Parathyroid adenoma (tissue), 2 donors: ENCODE data around the gene KRT27.
A peak's percentile ranks its signal among the peaks of the same experiment; 100 is the strongest.

Experiments used
- H2AFZ ChIP-seq: fragments of 300-600 bp; sonication (generic); one replicate; pipeline ENCODE4 v1.7.0; 2017; ENCODE audit warnings: antibody characterized with exemption, mild to moderate bottlenecking
- H3K27ac ChIP-seq: fragments of 300-600 bp; sonication (generic); one replicate; pipeline ENCODE4 v1.7.0; 2017
- H3K27me3 ChIP-seq: fragments of 300-600 bp; sonication (generic); one replicate; pipeline ENCODE4 v1.7.0; 2017; ENCODE audit warnings: low read length; ENCODE audit not compliant: control insufficient read depth, insufficient read depth
- H3K36me3 ChIP-seq: fragments of 300-600 bp; sonication (generic); one replicate; pipeline ENCODE4 v1.7.0; 2017; ENCODE audit warnings: low read length; ENCODE audit not compliant: control insufficient read depth, insufficient read depth
- H3K4me1 ChIP-seq: fragments of 300-600 bp; sonication (generic); one replicate; pipeline ENCODE4 v1.7.0; 2017; ENCODE audit warnings: control low read depth
- H3K4me2 ChIP-seq: fragments of 300-600 bp; sonication (generic); one replicate; pipeline ENCODE4 v1.7.0; 2017; ENCODE audit warnings: low read length
- H3K4me3 ChIP-seq: fragments of 300-600 bp; sonication (generic); one replicate; pipeline ENCODE4 v1.7.0; 2017; ENCODE audit warnings: low read depth, low read length
- H3K79me2 ChIP-seq: fragments of 300-600 bp; sonication (generic); one replicate; pipeline ENCODE4 v1.7.0; 2017; ENCODE audit warnings: control low read depth
- H3K9ac ChIP-seq: fragments of 300-600 bp; sonication (generic); one replicate; pipeline ENCODE4 v1.7.0; 2017; ENCODE audit warnings: mild to moderate bottlenecking
- H3K9me3 ChIP-seq: fragments of 300-600 bp; sonication (generic); one replicate; pipeline ENCODE4 v1.7.0; 2017; ENCODE audit warnings: low read length; ENCODE audit not compliant: control insufficient read depth
- TF ChIP-seq, protein P1 (sequence below): fragments of 300-600 bp; sonication (generic); IDR thresholded peaks from one replicate; pipeline ENCODE4 v1.7.0; 2017; ENCODE audit warnings: antibody characterized with exemption, mild to moderate bottlenecking
- donor health status: primary hyperparathyroidism.

KRT27 gene

DNA sequence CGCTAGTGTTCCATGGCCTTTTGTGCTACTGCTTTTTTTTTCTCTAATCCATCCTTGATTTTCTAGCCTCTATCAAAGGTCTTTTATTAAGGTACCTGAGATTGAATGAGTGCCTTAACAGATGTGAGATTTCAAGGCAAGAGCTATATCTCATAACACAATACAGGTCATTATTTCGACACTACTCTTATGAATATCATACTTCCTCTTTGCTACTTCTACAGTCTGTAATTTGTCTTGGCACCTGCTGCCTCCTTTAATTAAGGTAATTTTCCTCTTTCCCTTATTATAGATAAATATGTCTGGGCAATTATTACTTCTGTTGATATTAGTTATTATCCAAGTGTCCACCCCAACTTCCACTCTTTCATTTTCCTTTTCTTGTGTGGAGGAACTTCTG, 12.1 kb upstream of the KRT27 start:
- H3K9me3 ChIP-seq, result no peaks in the 10 kb centered on the region
- H3K27ac ChIP-seq, result no peak overlapping the region
- H3K36me3 ChIP-seq, result no peaks in the 10 kb centered on the region
- H3K4me2 ChIP-seq, result no peak overlapping the region
- H3K27me3 ChIP-seq, result no peaks in the 10 kb centered on the region
- no peaks in the 10 kb centered on the region for H3K4me1 ChIP-seq
- H2AFZ ChIP-seq, result no peak overlapping the region
- H3K79me2 ChIP-seq, result no peaks in the 10 kb centered on the region
- TF ChIP-seq, protein P1, sequence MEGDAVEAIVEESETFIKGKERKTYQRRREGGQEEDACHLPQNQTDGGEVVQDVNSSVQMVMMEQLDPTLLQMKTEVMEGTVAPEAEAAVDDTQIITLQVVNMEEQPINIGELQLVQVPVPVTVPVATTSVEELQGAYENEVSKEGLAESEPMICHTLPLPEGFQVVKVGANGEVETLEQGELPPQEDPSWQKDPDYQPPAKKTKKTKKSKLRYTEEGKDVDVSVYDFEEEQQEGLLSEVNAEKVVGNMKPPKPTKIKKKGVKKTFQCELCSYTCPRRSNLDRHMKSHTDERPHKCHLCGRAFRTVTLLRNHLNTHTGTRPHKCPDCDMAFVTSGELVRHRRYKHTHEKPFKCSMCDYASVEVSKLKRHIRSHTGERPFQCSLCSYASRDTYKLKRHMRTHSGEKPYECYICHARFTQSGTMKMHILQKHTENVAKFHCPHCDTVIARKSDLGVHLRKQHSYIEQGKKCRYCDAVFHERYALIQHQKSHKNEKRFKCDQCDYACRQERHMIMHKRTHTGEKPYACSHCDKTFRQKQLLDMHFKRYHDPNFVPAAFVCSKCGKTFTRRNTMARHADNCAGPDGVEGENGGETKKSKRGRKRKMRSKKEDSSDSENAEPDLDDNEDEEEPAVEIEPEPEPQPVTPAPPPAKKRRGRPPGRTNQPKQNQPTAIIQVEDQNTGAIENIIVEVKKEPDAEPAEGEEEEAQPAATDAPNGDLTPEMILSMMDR, result no peak
- no peak overlapping the region for H3K4me3 ChIP-seq
- no peak overlapping the region for H3K9ac ChIP-seq

DNA sequence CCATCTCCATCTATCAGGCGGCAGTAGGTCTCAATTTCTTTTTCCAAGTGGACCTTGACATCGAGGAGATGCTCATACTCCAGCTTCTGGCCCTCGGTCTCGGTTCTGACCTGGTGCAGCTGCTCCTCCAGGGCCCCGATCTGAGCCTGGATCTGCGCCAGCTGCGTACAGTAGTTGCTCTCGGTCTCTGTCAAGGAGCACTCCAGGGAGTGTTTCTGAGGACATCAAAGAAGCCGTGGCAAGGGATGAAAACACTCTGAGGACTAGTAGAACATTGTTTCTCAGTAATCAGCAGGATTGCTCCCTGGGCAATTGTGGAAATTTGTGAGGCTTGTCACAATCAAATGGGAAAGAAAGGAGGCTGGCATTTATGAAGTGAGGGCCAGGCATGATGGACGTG, 11.5 kb upstream of the KRT27 start:
- Histone ChIP-seq H3K27me3 (no peaks in the 10 kb centered on the region), H3K4me1 (no peaks in the 10 kb centered on the region), H2AFZ (no peak overlapping the region), H3K9me3 (no peaks in the 10 kb centered on the region), H3K79me2 (no peaks in the 10 kb centered on the region), H3K9ac (no peak overlapping the region), H3K4me2 (no peak overlapping the region), H3K4me3 (no peak overlapping the region), H3K36me3 (no peaks in the 10 kb centered on the region), H3K27ac (no peak overlapping the region)
- TF ChIP-seq, protein P1, result no peak

DNA sequence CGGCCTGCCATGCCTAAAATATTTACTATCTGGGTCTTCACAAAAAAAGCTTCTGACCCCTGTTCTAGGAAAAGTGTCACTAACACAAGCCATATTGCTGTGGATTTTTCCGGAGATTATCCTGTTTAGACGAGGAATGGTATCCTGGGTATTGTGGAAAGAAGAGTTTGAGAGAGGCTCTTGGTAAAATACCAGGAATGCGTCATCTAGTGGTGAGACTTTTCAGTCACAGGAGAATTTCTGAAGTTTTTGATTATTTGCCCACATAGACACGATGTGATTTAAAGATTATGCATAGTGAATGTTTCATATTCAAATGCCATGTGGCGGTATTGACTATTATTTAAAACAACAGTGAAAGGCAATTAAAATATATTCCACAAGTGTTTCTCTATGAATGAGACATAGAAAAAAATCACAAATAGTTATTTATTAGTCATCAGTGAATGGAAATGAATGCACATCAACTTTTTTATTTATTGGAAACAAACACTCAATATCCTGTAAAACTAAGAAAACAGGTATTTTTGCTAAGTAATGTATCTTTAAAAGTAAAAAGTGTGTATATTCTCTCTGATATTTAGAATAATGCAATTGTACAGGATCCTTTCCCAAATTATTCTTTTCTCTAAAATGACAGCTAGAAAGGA, 9.6 kb upstream of the KRT27 start:
- H3K9ac ChIP-seq, result no peak overlapping the region
- no peak overlapping the region for H3K27ac ChIP-seq
- H3K4me2 ChIP-seq, result no peak overlapping the region
- H3K27me3 ChIP-seq, result no peaks in the 10 kb centered on the region
- no peaks in the 10 kb centered on the region for H3K79me2 ChIP-seq
- H2AFZ ChIP-seq, result peak overlapping the region; percentile 21
- TF ChIP-seq, protein P1, result peak; percentile 75
- no peaks in the 10 kb centered on the region for H3K9me3 ChIP-seq
- H3K4me1 ChIP-seq, result no peaks in the 10 kb centered on the region
- H3K36me3 ChIP-seq, result no peaks in the 10 kb centered on the region
- no peak overlapping the region for H3K4me3 ChIP-seq

DNA sequence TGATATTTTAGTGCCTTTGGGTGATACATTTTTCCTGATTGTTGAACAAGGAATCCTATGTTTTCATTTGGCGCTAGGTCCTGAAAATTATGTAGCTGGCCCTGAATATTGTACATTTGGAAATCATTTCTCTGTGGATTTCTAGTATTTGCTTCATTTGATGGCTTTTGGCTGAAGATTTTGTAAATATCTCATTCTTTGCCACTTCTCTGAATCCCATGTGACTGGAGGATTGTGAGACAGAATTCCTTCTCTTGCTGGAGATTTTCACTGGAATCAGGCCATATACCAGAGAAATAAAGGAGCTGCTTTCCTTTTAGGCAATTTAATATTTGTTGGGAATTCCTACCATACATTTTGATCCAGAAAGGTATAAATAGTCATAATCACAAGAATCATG, 8.8 kb upstream of the KRT27 start:
- Histone ChIP-seq H3K4me3 (no peak overlapping the region), H3K36me3 (no peaks in the 10 kb centered on the region), H2AFZ (no peak overlapping the region), H3K79me2 (no peaks in the 10 kb centered on the region), H3K4me1 (no peaks in the 10 kb centered on the region), H3K27ac (no peak overlapping the region), H3K4me2 (no peak overlapping the region), H3K9ac (no peak overlapping the region), H3K9me3 (no peaks in the 10 kb centered on the region), H3K27me3 (no peaks in the 10 kb centered on the region)
- TF ChIP-seq, protein P1, result no peak
